Lower lobe of right lung (tissue), 2 donors: Measurements from ENCODE around the gene EHD3. TPM values are rescaled to one million over a fixed set of nuclear protein-coding genes. Genes with fewer than 3 reads are reported as not detected.

Experiments used
- ATAC-seq, 2 donors: fragments of 200-7000 bp; cut with Tn5 transposase; one replicate each; pipeline ENCODE4 v1.9.1; 2020 to 2022; ENCODE audit warnings: mild to moderate bottlenecking in 2 of 2, moderate library complexity in 2 of 2
- DNase-seq: peaks from one replicate; pipeline ENCODE4 v3.0.0-alpha.2; 2020
- H3K27ac ChIP-seq: fragments of 200-600 bp; one replicate; pipeline ENCODE4 v1.8.0; 2022
- H3K27me3 ChIP-seq: fragments of 200-600 bp; one replicate; pipeline ENCODE4 v1.8.0; 2022; ENCODE audit warnings: low read depth
- H3K36me3 ChIP-seq: fragments of 200-600 bp; one replicate; pipeline ENCODE4 v1.8.0; 2022; ENCODE audit warnings: mild to moderate bottlenecking
- H3K4me1 ChIP-seq: fragments of 200-600 bp; one replicate; pipeline ENCODE4 v1.8.0; 2022
- H3K4me3 ChIP-seq: fragments of 200-600 bp; one replicate; pipeline ENCODE4 v1.8.0; 2022; ENCODE audit warnings: mild to moderate bottlenecking
- H3K9me3 ChIP-seq: fragments of 200-600 bp; one replicate; pipeline ENCODE4 v1.8.0; 2022
- CTCF ChIP-seq: fragments of 200-600 bp; IDR thresholded peaks from one replicate; pipeline ENCODE4 v1.8.0; 2022; ENCODE audit warnings: antibody characterized with exemption, mild to moderate bottlenecking
- intact Hi-C: fragments of 100-400 bp; cut with DNase I; formaldehyde crosslinking; loops from one replicate; pipeline ENCODE4 v1.11.0; 2022
- total RNA-seq: library from RNA; stranded (reverse); fragmentation: NEBNext Ultra II Directional; extraction: Animal tissue kit (Norgen Biotek cat#: 25700); gene quantifications from one replicate; pipeline ENCODE4 v1.2.1, GENCODE V29; 2021
- donor health status: DM: no; HTN: yes; CAD: no; lungs with severe emphysema.

EHD3 gene
- total RNA-seq, 1 donor from 2014 or later = 11.0 TPM

GRCh38 chr2:31253356-31254131 is 19.6 kb downstream of the EHD3 start:
- Histone ChIP-seq H3K9me3 (no peaks in the 10 kb centered on the region), H3K4me3 (no peak overlapping the region), H3K36me3 (peaks cover 13% of the 10 kb centered on the region), H3K27me3 (no peaks in the 10 kb centered on the region), H3K4me1 (no peaks in the 10 kb centered on the region), H3K27ac (peak overlapping the region; percentile 59)
- TF ChIP-seq CTCF = no peak
- intact Hi-C loops = no loop called here
- ATAC-seq (peak in 1 of 2 donors; percentile 6), DNase-seq (no peak)

- H3K4me3 ChIP-seq = no peak overlapping the region
- DNase-seq = no peak
- H3K27ac ChIP-seq = no peak overlapping the region
- no peaks in the 10 kb centered on the region for H3K27me3 ChIP-seq
- no peaks in the 10 kb centered on the region for H3K4me1 ChIP-seq
- no peak for TF ChIP-seq CTCF
- intact Hi-C loops = no loop called here
- peaks cover 3% of the 10 kb centered on the region for H3K36me3 ChIP-seq
- ATAC-seq = no peak
- H3K9me3 ChIP-seq = no peaks in the 10 kb centered on the region
Observed at GRCh38 chr2:31254237-31255203, 20.6 kb downstream of the EHD3 start.

- intact Hi-C loops = no loop called here
- H3K27ac ChIP-seq = no peak overlapping the region
- no peak for TF ChIP-seq CTCF
- ATAC-seq (no peak), DNase-seq (no peak)
- H3K9me3 ChIP-seq = no peaks in the 10 kb centered on the region
- peaks cover 4% of the 10 kb centered on the region for H3K36me3 ChIP-seq
- H3K27me3 ChIP-seq = no peaks in the 10 kb centered on the region
- no peaks in the 10 kb centered on the region for H3K4me1 ChIP-seq
- H3K4me3 ChIP-seq = no peak overlapping the region
Observed at GRCh38 chr2:31255911-31256571, 22.1 kb downstream of the EHD3 start.

- TF ChIP-seq CTCF = no peak
- no peak for ATAC-seq
- no peak for DNase-seq
- no peaks in the 10 kb centered on the region for H3K9me3 ChIP-seq
- H3K4me3 ChIP-seq = no peak overlapping the region
- H3K4me1 ChIP-seq = no peaks in the 10 kb centered on the region
- peaks cover 10% of the 10 kb centered on the region for H3K36me3 ChIP-seq
- H3K27me3 ChIP-seq = no peaks in the 10 kb centered on the region
- H3K27ac ChIP-seq = no peak overlapping the region
- intact Hi-C loops = no loop called here
Observed at GRCh38 chr2:31256611-31257382, 22.8 kb downstream of the EHD3 start.

- intact Hi-C loops = no loop called here
- Histone ChIP-seq H3K27me3 (no peaks in the 10 kb centered on the region), H3K4me3 (no peak overlapping the region), H3K36me3 (peaks cover 18% of the 10 kb centered on the region), H3K27ac (no peak overlapping the region), H3K4me1 (no peaks in the 10 kb centered on the region), H3K9me3 (no peaks in the 10 kb centered on the region)
- no peak for TF ChIP-seq CTCF
- ATAC-seq (no peak), DNase-seq (no peak)
Observed at GRCh38 chr2:31258351-31258750, 24.4 kb downstream of the EHD3 start.
